H1 (cell line): Measurements from ENCODE around the gene BRIP1. TPM values are rescaled to one million over a fixed set of nuclear protein-coding genes. Genes with fewer than 3 reads are reported as not detected.

Experiments used
- CTCF ChIA-PET: fragments of 300-600 bp; sonication (Branson Sonifier 250); formaldehyde crosslinking; loops from one replicate; lab custom pipeline; 2021; ENCODE audit not compliant: partially characterized antibody; lab: Charles Lee
- POLR2A ChIA-PET: fragments of 300-600 bp; sonication (Branson Sonifier 250); formaldehyde crosslinking; loops from one replicate; lab custom pipeline; 2021; ENCODE audit warnings: inconsistent platforms; ENCODE audit not compliant: partially characterized antibody; lab: Charles Lee
- DNase-seq, 2 experiments: peaks; one replicate each; pipeline versions ENCODE4 v3.0.0 to v3.0.0-alpha.2; 2010 to 2022; ENCODE audit warnings: low spot score in 2 of 2, low read depth in 1 of 2, mixed read lengths in 1 of 2
- FAIRE-seq: peaks from 2 replicates; lab custom pipeline; 2011; peaks lifted over from hg19 to GRCh38; lab: Jason Lieb, UNC
- H2AFZ ChIP-seq: 2 replicates; pipeline ENCODE4 v1.8.1; 2012; ENCODE audit warnings: low read length, inconsistent platforms
- H2AK5ac ChIP-seq: 2 replicates; pipeline ENCODE4 v1.6.1; 2013; ENCODE audit warnings: low read depth, low read length
- H2BK120ac ChIP-seq: replicated peaks from 2 replicates; pipeline ENCODE3; 2013; ENCODE audit warnings: low read depth, low read length, inconsistent platforms
- H2BK12ac ChIP-seq: 2 replicates; pipeline ENCODE4 v1.6.1; 2013; ENCODE audit warnings: low read depth, low read length
- H2BK15ac ChIP-seq: 2 replicates; pipeline ENCODE4 v1.6.1; 2013; ENCODE audit warnings: low read length
- H2BK20ac ChIP-seq: 2 replicates; pipeline ENCODE4 v1.6.1; 2013; ENCODE audit warnings: low read length
- H2BK5ac ChIP-seq: 2 replicates; pipeline ENCODE4 v1.6.1; 2013; ENCODE audit warnings: low read depth, low read length
- H3K14ac ChIP-seq: 2 replicates; pipeline ENCODE4 v1.6.1; 2013; ENCODE audit warnings: inconsistent platforms; ENCODE audit not compliant: insufficient read length
- H3K18ac ChIP-seq: 2 replicates; pipeline ENCODE4 v1.6.1; 2013; ENCODE audit warnings: low read length; ENCODE audit errors: extremely low read depth
- H3K23ac ChIP-seq: 2 replicates; pipeline ENCODE4 v1.6.1; 2013; ENCODE audit warnings: inconsistent platforms; ENCODE audit not compliant: insufficient read length
- H3K23me2 ChIP-seq: 2 replicates; pipeline ENCODE4 v1.6.1; 2013; ENCODE audit warnings: low read depth, low read length
- H3K27ac ChIP-seq: 2 replicates; pipeline ENCODE4 v1.6.1; 2011; ENCODE audit warnings: low read depth, low read length, inconsistent platforms
- H3K27me3 ChIP-seq, 4 experiments: replicated peaks in 1 of 4; 1 replicate in 1 of 4; 2 replicates in 3 of 4; pipeline versions ENCODE4 v1.6.1 to v1.8.1; 2011 to 2013; ENCODE audit warnings: low read length in 3 of 4, mild to moderate bottlenecking in 3 of 4, inconsistent platforms in 2 of 4, mixed read lengths in 2 of 4, moderate library complexity in 1 of 4; ENCODE audit not compliant: control insufficient read depth in 3 of 4, insufficient read depth in 3 of 4; ENCODE audit errors: extremely low read depth in 1 of 4
- H3K36me3 ChIP-seq, 4 experiments: 2 replicates each; pipeline versions ENCODE4 v1.6.1 to v1.8.1; 2011 to 2013; ENCODE audit warnings: mild to moderate bottlenecking in 4 of 4, low read length in 3 of 4, moderate library complexity in 2 of 4, control low read depth in 1 of 4, inconsistent platforms in 1 of 4; ENCODE audit not compliant: insufficient read depth in 4 of 4, control insufficient read depth in 2 of 4
- H3K4ac ChIP-seq: replicated peaks from 2 replicates; pipeline ENCODE3; 2013; ENCODE audit warnings: low read length, low read depth, mixed read lengths, inconsistent platforms; ENCODE audit not compliant: insufficient read length
- H3K4me1 ChIP-seq, 4 experiments: replicated peaks in 1 of 4; 1 replicate in 1 of 4; 2 replicates in 3 of 4; pipeline versions ENCODE4 v1.6.1 to v1.8.1; 2011 to 2013; ENCODE audit warnings: low read length in 3 of 4, inconsistent platforms in 2 of 4, mixed read lengths in 1 of 4; ENCODE audit not compliant: insufficient read depth in 4 of 4, control insufficient read depth in 3 of 4
- H3K4me2 ChIP-seq, 2 experiments: 2 replicates each; pipeline versions ENCODE4 v1.6.1 to v1.8.1; 2011 to 2013; ENCODE audit warnings: low read depth in 2 of 2, low read length in 2 of 2, control low read depth in 1 of 2, inconsistent platforms in 1 of 2, mild to moderate bottlenecking in 1 of 2; ENCODE audit not compliant: insufficient read depth in 1 of 2
- H3K4me3 ChIP-seq, 4 experiments: fragments of 200-600, 300-600 bp in 1 of 4; sonication (generic), shearing (Covaris generic), sonication (Bioruptor Twin) in 1 of 4; 2 replicates each; pipeline versions ENCODE4 v1.5.1 to v1.8.1; 2011 to 2016; ENCODE audit warnings: low read length in 4 of 4, low read depth in 3 of 4, control low read depth in 2 of 4, inconsistent platforms in 2 of 4, mild to moderate bottlenecking in 2 of 4, mixed read lengths in 1 of 4, moderate library complexity in 1 of 4; ENCODE audit not compliant: insufficient read depth in 2 of 4; ENCODE audit errors: extremely low read depth in 1 of 4
- H3K56ac ChIP-seq: replicated peaks from 2 replicates; pipeline ENCODE3; 2013; ENCODE audit warnings: low read depth, mild to moderate bottlenecking, mixed read lengths, low read length, inconsistent platforms; ENCODE audit not compliant: insufficient read length
- H3K79me1 ChIP-seq: 2 replicates; pipeline ENCODE4 v1.6.1; 2013; ENCODE audit warnings: low read depth, low read length, control low read depth
- H3K79me2 ChIP-seq, 2 experiments: 2 replicates each; pipeline versions ENCODE4 v1.6.1 to v1.8.1; 2012 to 2013; ENCODE audit warnings: low read length in 2 of 2, mild to moderate bottlenecking in 2 of 2, inconsistent platforms in 1 of 2; ENCODE audit not compliant: insufficient read depth in 2 of 2, control insufficient read depth in 1 of 2
- H3K9ac ChIP-seq, 4 experiments: replicated peaks in 1 of 4; 1 replicate in 1 of 4; 2 replicates in 3 of 4; pipeline versions ENCODE4 v1.6.1 to v1.8.1; 2011 to 2013; ENCODE audit warnings: low read depth in 3 of 4, low read length in 3 of 4, control low read depth in 2 of 4, mild to moderate bottlenecking in 2 of 4, moderate library complexity in 2 of 4, inconsistent platforms in 1 of 4; ENCODE audit errors: extremely low read depth in 1 of 4
- H3K9me3 ChIP-seq, 2 experiments: 2 replicates each; pipeline versions ENCODE4 v1.6.1 to v1.8.1; 2012 to 2013; ENCODE audit warnings: mild to moderate bottlenecking in 2 of 2, moderate library complexity in 2 of 2, control low read depth in 1 of 2, inconsistent platforms in 1 of 2, low read depth in 1 of 2, low read length in 1 of 2, mixed read lengths in 1 of 2; ENCODE audit not compliant: insufficient read depth in 2 of 2
- H4K20me1 ChIP-seq, 2 experiments: replicated peaks in 1 of 2; 2 replicates each; pipeline versions ENCODE3 to v1.8.1; 2011 to 2013; ENCODE audit warnings: inconsistent platforms in 2 of 2, low read length in 2 of 2, mild to moderate bottlenecking in 1 of 2; ENCODE audit not compliant: insufficient read depth in 2 of 2, control insufficient read depth in 1 of 2
- H4K5ac ChIP-seq: 2 replicates; pipeline ENCODE4 v1.6.1; 2013; ENCODE audit warnings: low read length, low read depth, mixed read lengths, inconsistent platforms; ENCODE audit not compliant: insufficient read length
- H4K8ac ChIP-seq: 2 replicates; pipeline ENCODE4 v1.8.0; 2013; ENCODE audit warnings: mild to moderate bottlenecking, moderate library complexity, low read length, inconsistent platforms; ENCODE audit not compliant: insufficient read depth; ENCODE audit errors: extremely low read depth
- H4K91ac ChIP-seq: replicated peaks from 2 replicates; pipeline ENCODE3; 2013; ENCODE audit warnings: low read length, mixed read lengths, inconsistent platforms; ENCODE audit not compliant: insufficient read length
- CBX5 ChIP-seq: fragments of 300-800, 300-1000 bp; sonication (generic); IDR thresholded peaks from 2 replicates; pipeline ENCODE4 v1.7.1; 2016; ENCODE audit warnings: antibody characterized with exemption, low read length, low read depth
- CHD1 ChIP-seq: IDR thresholded peaks from 2 replicates; pipeline ENCODE4 v1.6.1; 2012; ENCODE audit warnings: low read depth, low read length, improper control_type of control experiment
- MAFK ChIP-seq: IDR thresholded peaks from 2 replicates; pipeline ENCODE4 v1.6.1; 2012; ENCODE audit warnings: low read depth, mild to moderate bottlenecking, improper control_type of control experiment, low read length
- WGBS, 2 experiments: shearing (Covaris generic) in 1 of 2; methylation state at CpG; one replicate each; pipeline versions ENCODE4 v1.1.6 to v1.1.7; 2013 to 2015; ENCODE audit warnings: low lambda C conversion rate in 2 of 2, mixed read lengths in 2 of 2, inconsistent platforms in 1 of 2, low coverage in 1 of 2, missing lambda C conversion rate in 1 of 2; ENCODE audit not compliant: insufficient replicate concordance in 2 of 2, insufficient coverage in 1 of 2, insufficient read length in 1 of 2; ENCODE audit errors: extremely low coverage in 1 of 2, missing lambda C conversion rate in 1 of 2; 5-methylcytosine and 5-hydroxymethylcytosine counted together
- polyA plus RNA-seq, 7 experiments: library from polyadenylated mRNA; depleted of rRNA in 3 of 7; stranded (reverse) in 5 of 7; unstranded in 2 of 7; fragments of >200 nt in 5 of 7; fragments of 200-250 nt in 2 of 7; gene quantifications; 1 replicate in 5 of 7; 2 replicates in 1 of 7; 4 replicates in 1 of 7; pipeline versions ENCODE4 v1.2.1 to v1.2.3, GENCODE V29; 2011 to 2013; ENCODE audit warnings: missing spikeins in 2 of 7, mixed read lengths in 2 of 7
- total RNA-seq: library from RNA; stranded (reverse); fragmentation: NEBNext Ultra II Directional; extraction: Animal tissue kit (Norgen Biotek cat#: 25700); gene quantifications from 2 replicates; pipeline ENCODE4 v1.2.1, GENCODE V29; 2021

The BRIP1 gene
- total and polyA plus RNA-seq, 2 of the 8 experiments (the other 6 are each of a cell fraction or from before 2014, with no cell fraction given): 5.8 to 19.2 TPM

DNA sequence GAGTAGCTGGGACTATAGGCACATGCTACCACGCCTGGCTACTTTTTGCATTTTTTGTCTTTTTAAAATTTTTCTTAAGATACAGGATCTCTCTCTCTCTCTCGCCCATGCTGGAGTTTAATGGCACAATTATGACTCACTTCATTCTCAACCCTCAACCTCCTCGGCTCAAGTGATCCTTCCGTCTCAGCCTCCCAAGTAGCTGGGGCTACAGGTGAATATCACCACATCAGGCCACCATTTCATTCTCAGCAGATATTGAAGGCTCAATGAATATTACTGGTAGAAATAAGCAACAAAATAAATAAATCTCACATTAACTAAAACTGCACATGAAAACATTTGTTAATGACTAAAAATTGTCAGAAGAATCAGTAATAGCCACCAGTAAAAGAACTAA lies 41.7 kb downstream of the BRIP1 start:
- DNase-seq: no peak
- H2BK15ac ChIP-seq: no peak overlapping the region
- H4K20me1 ChIP-seq: no peaks in the 10 kb centered on the region
- H3K9me3 ChIP-seq: no peaks in the 10 kb centered on the region
- H3K14ac ChIP-seq: no peak overlapping the region
- H4K8ac ChIP-seq: no peak overlapping the region
- H3K4me1 ChIP-seq: no peaks in the 10 kb centered on the region
- H3K36me3 ChIP-seq: peaks cover 0 to 13% (median 5%) of the 10 kb centered on the region in 4 experiments; a peak in 4 of 8 replicates
- 85% methylated on average over 4 of the region's 4 CpGs; no CpG with 5 or more reads in 1 of the 2 experiments for WGBS, 2 experiments
- no peak overlapping the region for H3K56ac ChIP-seq
- H3K18ac ChIP-seq: no peak overlapping the region
- no peak overlapping the region for H3K4me2 ChIP-seq
- H2BK12ac ChIP-seq: no peak overlapping the region
- no peak overlapping the region for H2AFZ ChIP-seq
- no peak overlapping the region for H4K91ac ChIP-seq
- CTCF ChIA-PET: no interaction called here
- POLR2A ChIA-PET: no interaction called here
- no peak overlapping the region for H2BK120ac ChIP-seq
- H4K5ac ChIP-seq: no peak overlapping the region
- H3K23ac ChIP-seq: no peak overlapping the region
- no peak for FAIRE-seq
- no peak overlapping the region for H2AK5ac ChIP-seq
- no peak overlapping the region for H3K4ac ChIP-seq
- no peak overlapping the region for H2BK5ac ChIP-seq
- H3K4me3 ChIP-seq: no peak overlapping the region
- no peaks in the 10 kb centered on the region for H3K79me1 ChIP-seq
- 0 out of 4 replicates have a peak, but pooled peaks cover 0 to 3% of the 10 kb centered on the region in 2 experiments for H3K79me2 ChIP-seq
- H3K9ac ChIP-seq: no peak overlapping the region
- no peak for TF ChIP-seq MAFK
- no peak for TF ChIP-seq CBX5
- no peak for TF ChIP-seq CHD1
- TF ChIP-seq, all 59 proteins: peak for 0
- Histone ChIP-seq H2BK20ac (no peak overlapping the region), H3K27ac (no peak overlapping the region), H3K27me3 (no peaks in the 10 kb centered on the region), H3K23me2 (no peaks in the 10 kb centered on the region; the same call in 1 of the 2 replicates)
